ENCODE data around the gene TRIM66. TPM values are rescaled to one million over a fixed set of nuclear protein-coding genes. Genes with fewer than 3 reads are reported as not detected.

Gene TRIM66
- total and polyA plus RNA-seq, 10 of the 15 experiments (the other 5 are each of a cell fraction or from before 2014, with no cell fraction given) = 1.7 to 14.5 (median 7.4) TPM

DNA sequence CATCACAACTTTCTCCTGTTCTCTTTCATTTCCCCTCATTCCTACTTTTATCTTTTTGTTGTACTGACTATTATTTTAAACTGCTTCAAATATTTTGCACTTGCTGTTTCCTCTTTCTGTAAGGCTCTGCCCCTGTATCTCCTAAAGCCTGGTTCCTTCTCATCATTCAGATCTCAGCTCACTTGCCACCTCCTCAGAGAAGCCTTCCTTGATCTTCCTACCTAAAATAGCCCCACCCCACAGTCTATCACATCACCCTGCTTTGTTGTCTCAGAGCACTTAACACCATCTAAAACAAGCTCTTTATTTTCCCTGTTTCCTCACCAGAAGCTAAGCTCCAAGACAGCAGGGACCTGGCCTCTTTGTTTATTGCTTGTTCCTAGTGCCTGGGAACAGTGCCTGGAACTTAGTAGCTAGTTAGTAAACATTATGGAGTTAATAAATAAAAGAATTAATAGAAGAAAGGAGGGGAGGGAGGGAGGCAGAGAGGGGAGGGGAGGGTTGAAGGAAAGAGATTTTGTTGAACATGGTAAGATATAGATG is 85.9 kb downstream of the TRIM66 start:
- ATAC-seq = no peak

More for the DNA sequence above, 85.9 kb downstream of the TRIM66 start:
- in situ Hi-C loops (cut with MboI) (no loop called here), intact Hi-C loops (cut with micrococcal nuclease; ENCODE audit: unreplicated experiment) (loop anchor here (10.0 kb wide), 1 partner anchor 218 kb away; a partner anchor contains a TSS)
- ChIA-PET RAD21 (ENCODE audit: unreplicated experiment) (interaction anchor here (0.6 to 1.5 kb wide), 4 partner anchors 10 to 269 kb away, joined by 3 to 6 read pairs (median 4); no protein-coding TSS in a partner anchor), CTCF (interaction anchor here (0.7 to 1.8 kb wide), 3 partner anchors 8 to 30 kb away, joined by 3 to 4 read pairs (median 4); no protein-coding TSS in a partner anchor), SMC1A (ENCODE audit: uncharacterized antibody, unreplicated experiment) (interaction anchor here (1.1 to 1.7 kb wide), 3 partner anchors 12 to 270 kb away, joined by 3 to 4 read pairs (median 3); no protein-coding TSS in a partner anchor), POLR2A (no interaction called here)
- Histone ChIP-seq H2AFZ (ENCODE audit: control insufficient read depth, low read depth, low read length) (no peak overlapping the region), H3K9ac (ENCODE audit: control insufficient read depth, insufficient read depth, low read length) (no peak overlapping the region), H3K4me3 (no peak overlapping the region), H3K9me3 (replicated peaks; ENCODE audit: control insufficient read depth, insufficient read depth, low read length) (no peaks in the 10 kb centered on the region), H3K4me2 (ENCODE audit: control insufficient read depth, insufficient read depth) (no peak overlapping the region), H3K27me3 (replicated peaks in 1 of 2; ENCODE audit: control insufficient read depth in 2 of 2, insufficient read depth in 2 of 2, low read length in 1 of 2) (no peaks in the 10 kb centered on the region), H3K36me3 (ENCODE audit: control insufficient read depth in 2 of 2, insufficient read depth in 2 of 2, low read length in 1 of 2) (no peaks in the 10 kb centered on the region), H3K79me2 (ENCODE audit: control insufficient read depth, insufficient read depth, low read length) (peaks cover 14% of the 10 kb centered on the region), H4K20me1 (ENCODE audit: control insufficient read depth, insufficient read depth) (no peaks in the 10 kb centered on the region), H3K27ac (ENCODE audit: control insufficient read depth, insufficient read depth) (no peak overlapping the region), H3K4me1 (ENCODE audit: control insufficient read depth, insufficient read depth, low read length) (peaks cover 3% of the 10 kb centered on the region; the same call in 1 of the 2 replicates)
- DNase-seq (ENCODE audit: low read depth, low spot score) = no peak
- TF ChIP-seq, protein P1, sequence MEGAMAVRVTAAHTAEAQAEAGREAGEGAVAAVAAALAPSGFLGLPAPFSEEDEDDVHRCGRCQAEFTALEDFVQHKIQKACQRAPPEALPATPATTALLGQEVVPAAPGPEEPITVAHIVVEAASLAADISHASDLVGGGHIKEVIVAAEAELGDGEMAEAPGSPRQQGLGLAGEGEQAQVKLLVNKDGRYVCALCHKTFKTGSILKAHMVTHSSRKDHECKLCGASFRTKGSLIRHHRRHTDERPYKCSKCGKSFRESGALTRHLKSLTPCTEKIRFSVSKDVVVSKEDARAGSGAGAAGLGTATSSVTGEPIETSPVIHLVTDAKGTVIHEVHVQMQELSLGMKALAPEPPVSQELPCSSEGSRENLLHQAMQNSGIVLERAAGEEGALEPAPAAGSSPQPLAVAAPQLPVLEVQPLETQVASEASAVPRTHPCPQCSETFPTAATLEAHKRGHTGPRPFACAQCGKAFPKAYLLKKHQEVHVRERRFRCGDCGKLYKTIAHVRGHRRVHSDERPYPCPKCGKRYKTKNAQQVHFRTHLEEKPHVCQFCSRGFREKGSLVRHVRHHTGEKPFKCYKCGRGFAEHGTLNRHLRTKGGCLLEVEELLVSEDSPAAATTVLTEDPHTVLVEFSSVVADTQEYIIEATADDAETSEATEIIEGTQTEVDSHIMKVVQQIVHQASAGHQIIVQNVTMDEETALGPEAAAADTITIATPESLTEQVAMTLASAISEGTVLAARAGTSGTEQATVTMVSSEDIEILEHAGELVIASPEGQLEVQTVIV (IDR thresholded peaks at IDR 0.05; ENCODE audit: borderline replicate concordance, partially characterized antibody) = no peak
- TF ChIP-seq BRCA1 (IDR thresholded peaks at IDR 0.05; ENCODE audit: low read depth, low read length) = no peak
- TF ChIP-seq EED (IDR thresholded peaks at IDR 0.05; ENCODE audit: low read depth) = no peak
- TF ChIP-seq BCL11A (IDR thresholded peaks at IDR 0.05; ENCODE audit: low read depth, low read length) = no peak
- no peak for TF ChIP-seq MEF2A (IDR thresholded peaks at IDR 0.05; ENCODE audit: insufficient read depth, low read depth, low read length)
- TF ChIP-seq CBFB (IDR thresholded peaks at IDR 0.05; ENCODE audit: low read depth) = no peak
- TF ChIP-seq, protein P2, sequence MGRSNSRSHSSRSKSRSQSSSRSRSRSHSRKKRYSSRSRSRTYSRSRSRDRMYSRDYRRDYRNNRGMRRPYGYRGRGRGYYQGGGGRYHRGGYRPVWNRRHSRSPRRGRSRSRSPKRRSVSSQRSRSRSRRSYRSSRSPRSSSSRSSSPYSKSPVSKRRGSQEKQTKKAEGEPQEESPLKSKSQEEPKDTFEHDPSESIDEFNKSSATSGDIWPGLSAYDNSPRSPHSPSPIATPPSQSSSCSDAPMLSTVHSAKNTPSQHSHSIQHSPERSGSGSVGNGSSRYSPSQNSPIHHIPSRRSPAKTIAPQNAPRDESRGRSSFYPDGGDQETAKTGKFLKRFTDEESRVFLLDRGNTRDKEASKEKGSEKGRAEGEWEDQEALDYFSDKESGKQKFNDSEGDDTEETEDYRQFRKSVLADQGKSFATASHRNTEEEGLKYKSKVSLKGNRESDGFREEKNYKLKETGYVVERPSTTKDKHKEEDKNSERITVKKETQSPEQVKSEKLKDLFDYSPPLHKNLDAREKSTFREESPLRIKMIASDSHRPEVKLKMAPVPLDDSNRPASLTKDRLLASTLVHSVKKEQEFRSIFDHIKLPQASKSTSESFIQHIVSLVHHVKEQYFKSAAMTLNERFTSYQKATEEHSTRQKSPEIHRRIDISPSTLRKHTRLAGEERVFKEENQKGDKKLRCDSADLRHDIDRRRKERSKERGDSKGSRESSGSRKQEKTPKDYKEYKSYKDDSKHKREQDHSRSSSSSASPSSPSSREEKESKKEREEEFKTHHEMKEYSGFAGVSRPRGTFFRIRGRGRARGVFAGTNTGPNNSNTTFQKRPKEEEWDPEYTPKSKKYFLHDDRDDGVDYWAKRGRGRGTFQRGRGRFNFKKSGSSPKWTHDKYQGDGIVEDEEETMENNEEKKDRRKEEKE (IDR thresholded peaks at IDR 0.05) = no peak
- TF ChIP-seq, protein P3, sequence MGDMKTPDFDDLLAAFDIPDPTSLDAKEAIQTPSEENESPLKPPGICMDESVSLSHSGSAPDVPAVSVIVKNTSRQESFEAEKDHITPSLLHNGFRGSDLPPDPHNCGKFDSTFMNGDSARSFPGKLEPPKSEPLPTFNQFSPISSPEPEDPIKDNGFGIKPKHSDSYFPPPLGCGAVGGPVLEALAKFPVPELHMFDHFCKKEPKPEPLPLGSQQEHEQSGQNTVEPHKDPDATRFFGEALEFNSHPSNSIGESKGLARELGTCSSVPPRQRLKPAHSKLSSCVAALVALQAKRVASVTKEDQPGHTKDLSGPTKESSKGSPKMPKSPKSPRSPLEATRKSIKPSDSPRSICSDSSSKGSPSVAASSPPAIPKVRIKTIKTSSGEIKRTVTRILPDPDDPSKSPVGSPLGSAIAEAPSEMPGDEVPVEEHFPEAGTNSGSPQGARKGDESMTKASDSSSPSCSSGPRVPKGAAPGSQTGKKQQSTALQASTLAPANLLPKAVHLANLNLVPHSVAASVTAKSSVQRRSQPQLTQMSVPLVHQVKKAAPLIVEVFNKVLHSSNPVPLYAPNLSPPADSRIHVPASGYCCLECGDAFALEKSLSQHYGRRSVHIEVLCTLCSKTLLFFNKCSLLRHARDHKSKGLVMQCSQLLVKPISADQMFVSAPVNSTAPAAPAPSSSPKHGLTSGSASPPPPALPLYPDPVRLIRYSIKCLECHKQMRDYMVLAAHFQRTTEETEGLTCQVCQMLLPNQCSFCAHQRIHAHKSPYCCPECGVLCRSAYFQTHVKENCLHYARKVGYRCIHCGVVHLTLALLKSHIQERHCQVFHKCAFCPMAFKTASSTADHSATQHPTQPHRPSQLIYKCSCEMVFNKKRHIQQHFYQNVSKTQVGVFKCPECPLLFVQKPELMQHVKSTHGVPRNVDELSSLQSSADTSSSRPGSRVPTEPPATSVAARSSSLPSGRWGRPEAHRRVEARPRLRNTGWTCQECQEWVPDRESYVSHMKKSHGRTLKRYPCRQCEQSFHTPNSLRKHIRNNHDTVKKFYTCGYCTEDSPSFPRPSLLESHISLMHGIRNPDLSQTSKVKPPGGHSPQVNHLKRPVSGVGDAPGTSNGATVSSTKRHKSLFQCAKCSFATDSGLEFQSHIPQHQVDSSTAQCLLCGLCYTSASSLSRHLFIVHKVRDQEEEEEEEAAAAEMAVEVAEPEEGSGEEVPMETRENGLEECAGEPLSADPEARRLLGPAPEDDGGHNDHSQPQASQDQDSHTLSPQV (IDR thresholded peaks at IDR 0.05) = no peak
- no peak for FAIRE-seq
- BruUV-seq (replicated peaks) = no TSS peak

Measured in GM12878 (cell line).